SK-N-SH (cell line): ENCODE measurements around the gene CDKAL1. TPM values are rescaled to one million over a fixed set of nuclear protein-coding genes. Genes with fewer than 3 reads are reported as not detected.

ENCODE experiments used
- CTCF ChIA-PET: fragments of 300-600, 350-600 bp; formaldehyde crosslinking; extraction: SDS; loops from one replicate; lab custom pipeline; 2021; lab: Yijun Ruan, JAX
- POLR2A ChIA-PET: fragments of 350-600 bp; sonication (Branson Sonifier 250); formaldehyde crosslinking; extraction: SDS; loops from one replicate; lab custom pipeline; 2020; ENCODE audit warnings: antibody characterized with exemption, inconsistent platforms; lab: Yijun Ruan, JAX
- DNase-seq: peaks from one replicate; pipeline ENCODE4 v3.0.0; 2012
- H2AFZ ChIP-seq: fragments of 200-600 bp; sonication (generic); 2 replicates; pipeline ENCODE4 v1.8.1; 2016; ENCODE audit warnings: antibody characterized with exemption, mild to moderate bottlenecking, low read depth
- H3F3A ChIP-seq: fragments of 200-600 bp; sonication (generic); replicated peaks from 2 replicates; pipeline ENCODE3; 2016; ENCODE audit warnings: antibody characterized with exemption, mild to moderate bottlenecking; ENCODE audit not compliant: insufficient read depth
- H3K27ac ChIP-seq, 2 experiments: fragments of 200-500 bp in 1 of 2; fragments of 200-600 bp in 1 of 2; sonication (Bioruptor generic) in 1 of 2; sonication (generic), shearing (Covaris generic) in 1 of 2; 2 replicates each; pipeline versions ENCODE4 v1.5.1 to v1.6.1; 2014 to 2016; ENCODE audit warnings: low read depth in 2 of 2, inconsistent platforms in 1 of 2, low read length in 1 of 2, mild to moderate bottlenecking in 1 of 2, mixed read lengths in 1 of 2
- H3K27me3 ChIP-seq: fragments of 200-600 bp; sonication (generic), shearing (Covaris generic); 2 replicates; pipeline ENCODE4 v1.6.1; 2016; ENCODE audit warnings: mixed run types; ENCODE audit not compliant: insufficient read depth
- H3K36me3 ChIP-seq, 2 experiments: fragments of 200-500 bp in 1 of 2; fragments of 200-600 bp in 1 of 2; sonication (Bioruptor generic) in 1 of 2; sonication (generic) in 1 of 2; replicated peaks in 1 of 2; 2 replicates each; pipeline versions ENCODE3 to v1.5.1; 2014 to 2016; ENCODE audit warnings: low read length in 1 of 2, mild to moderate bottlenecking in 1 of 2; ENCODE audit not compliant: insufficient read depth in 2 of 2, control insufficient read depth in 1 of 2
- H3K4me1 ChIP-seq, 2 experiments: fragments of 200-500 bp in 1 of 2; fragments of 200-600 bp in 1 of 2; sonication (Bioruptor generic) in 1 of 2; sonication (generic), shearing (Covaris generic) in 1 of 2; 2 replicates each; pipeline versions ENCODE4 v1.5.1 to v1.6.1; 2014 to 2016; ENCODE audit warnings: low read depth in 1 of 2, low read length in 1 of 2, mixed run types in 1 of 2; ENCODE audit not compliant: insufficient read depth in 2 of 2, control insufficient read depth in 1 of 2
- H3K4me2 ChIP-seq: fragments of 200-600 bp; sonication (generic), shearing (Covaris generic); 2 replicates; pipeline ENCODE4 v1.6.1; 2017; ENCODE audit warnings: mixed run types
- H3K4me3 ChIP-seq, 2 experiments: fragments of 200-500 bp in 1 of 2; fragments of 200-600 bp in 1 of 2; sonication (Bioruptor generic) in 1 of 2; sonication (generic), shearing (Covaris generic) in 1 of 2; 2 replicates each; pipeline versions ENCODE4 v1.5.1 to v1.8.1; 2014 to 2016; ENCODE audit warnings: low read depth in 2 of 2, inconsistent platforms in 1 of 2, low read length in 1 of 2, mild to moderate bottlenecking in 1 of 2, mixed read lengths in 1 of 2, moderate library complexity in 1 of 2
- H3K79me2 ChIP-seq: fragments of 200-600 bp; sonication (generic); 2 replicates; pipeline ENCODE4 v1.8.1; 2017; ENCODE audit warnings: mild to moderate bottlenecking; ENCODE audit not compliant: insufficient read depth
- H3K9ac ChIP-seq: fragments of 200-600 bp; sonication (generic); 2 replicates; pipeline ENCODE4 v1.6.1; 2017; ENCODE audit warnings: mixed run types
- H3K9me2 ChIP-seq: fragments of 200-600 bp; sonication (generic); 2 replicates; pipeline ENCODE4 v1.6.1; 2017; ENCODE audit warnings: mixed run types
- H3K9me3 ChIP-seq: fragments of 200-600 bp; sonication (generic); 2 replicates; pipeline ENCODE4 v1.6.1; 2017; ENCODE audit warnings: mixed run types, mild to moderate bottlenecking, moderate library complexity
- H4K20me1 ChIP-seq: fragments of 200-600 bp; sonication (generic); 2 replicates; pipeline ENCODE4 v1.6.1; 2017; ENCODE audit warnings: mild to moderate bottlenecking, mixed run types; ENCODE audit not compliant: insufficient read depth
- CTCF ChIP-seq: fragments of 200-600 bp; sonication (generic); IDR thresholded peaks from 2 replicates; pipeline ENCODE4 v1.6.1; 2017; ENCODE audit warnings: antibody characterized with exemption, mild to moderate bottlenecking, moderate library complexity
- EP300 ChIP-seq, 2 experiments: IDR thresholded peaks; 2 replicates each; pipeline versions ENCODE4 v1.4.0 to v1.6.1; 2012; ENCODE audit warnings: borderline replicate concordance in 1 of 2, low read depth in 1 of 2, low read length in 1 of 2
- GATA2 ChIP-seq: sonication (generic); formaldehyde crosslinking; IDR thresholded peaks from 2 replicates; pipeline ENCODE4 v1.5.0; 2020; ENCODE audit warnings: mild to moderate bottlenecking, missing genetic modification reagents
- IRF3 ChIP-seq: fragments of 150-350 bp; IDR thresholded peaks from 2 replicates; pipeline ENCODE4 v1.6.1; 2016; ENCODE audit warnings: mild to moderate bottlenecking, low read depth, low read length
- PBX3 ChIP-seq: IDR thresholded peaks from 2 replicates; pipeline ENCODE4; 2012
- POLR2AphosphoS5 ChIP-seq: IDR thresholded peaks from 2 replicates; pipeline ENCODE4 v1.6.1; 2012; ENCODE audit warnings: low read depth, low read length
- RAD21 ChIP-seq: IDR thresholded peaks from 2 replicates; pipeline ENCODE4 v1.6.1; 2012; ENCODE audit warnings: mild to moderate bottlenecking, low read length
- RCOR1 ChIP-seq: fragments of 150-350 bp; IDR thresholded peaks from 2 replicates; pipeline ENCODE4 v1.6.1; 2017; ENCODE audit warnings: antibody characterized with exemption, low read length
- RXRA ChIP-seq: IDR thresholded peaks from 2 replicates; pipeline ENCODE4 v1.4.0; 2012; ENCODE audit warnings: low read depth, mild to moderate bottlenecking, borderline replicate concordance
- TCF12 ChIP-seq: IDR thresholded peaks from 2 replicates; pipeline ENCODE4 v1.4.0; 2012
- WGBS: methylation state at CpG from one replicate; pipeline ENCODE4 v1.1.6; 2017; ENCODE audit warnings: low lambda C conversion rate; 5-methylcytosine and 5-hydroxymethylcytosine counted together
- polyA plus RNA-seq, 3 experiments: library from polyadenylated mRNA; depleted of rRNA; stranded (reverse); fragments of >200 nt; gene quantifications; 2 replicates each; pipeline ENCODE4 v1.2.3, GENCODE V29; 2012

CDKAL1 gene
- polyA plus RNA-seq, 1 of the 3 experiments (the other 2 are of a cell fraction): 2.6 TPM

GRCh38 chr6:21241231-21242130 is 707.2 kb downstream of the CDKAL1 start:
- TF ChIP-seq RXRA (no peak), POLR2AphosphoS5 (peak; percentile 40; the same call in 1 of the 2 replicates), EP300 (IDR thresholded peaks at IDR 0.05; ENCODE audit: borderline replicate concordance in 1 of 2, low read depth in 1 of 2, low read length in 1 of 2) (peak in 1 of 2 experiments; percentile 98; a peak in 2 of 4 replicates), PBX3 (no peak), GATA2 (peak; percentile 94), TCF12 (peak; percentile 72), CTCF (no peak), RAD21 (peak; percentile 54), IRF3 (no peak), RCOR1 (peak; percentile 88)
- no peak overlapping the region for H3K4me2 ChIP-seq
- ChIA-PET CTCF (interaction anchor here (0.6 to 3.5 kb wide), 6 partner anchors 16 to 366 kb away, joined by 3 to 14 read pairs (median 3); no protein-coding TSS in a partner anchor), POLR2A (interaction anchor here (0.7 to 2.3 kb wide), 6 partner anchors 40 to 352 kb away, joined by 3 to 23 read pairs (median 4); partner anchors contain the start of gene SOX4)
- no peaks in the 10 kb centered on the region for H3K27me3 ChIP-seq
- peak overlapping the region in 1 of 2 experiments; percentile 99; a peak in 2 of 4 replicates for H3K27ac ChIP-seq
- no peaks in the 10 kb centered on the region for H3K79me2 ChIP-seq
- no peak overlapping the region for H3K4me3 ChIP-seq
- 50% methylated on average over 5 of the region's 5 CpGs for WGBS
- no peaks in the 10 kb centered on the region for H3K36me3 ChIP-seq
- peak; percentile 66 for DNase-seq
- H3K9ac ChIP-seq: no peak overlapping the region
- no peaks in the 10 kb centered on the region for H3F3A ChIP-seq
- peaks cover 0 to 26% of the 10 kb centered on the region in 2 experiments; a peak in 2 of 4 replicates for H3K4me1 ChIP-seq
- H3K9me3 ChIP-seq: 0 out of 2 replicates have a peak, but pooled peaks cover 4% of the 10 kb centered on the region
- H4K20me1 ChIP-seq: no peaks in the 10 kb centered on the region
- no peak overlapping the region for H2AFZ ChIP-seq
- no peaks in the 10 kb centered on the region for H3K9me2 ChIP-seq
